Endothelial cell of umbilical vein (primary cell): ENCODE results near the gene DGKI.

Source experiments
- CTCF ChIP-seq, 2 donors: IDR thresholded peaks; 1 replicate in 1 of 2; 2 replicates in 1 of 2; pipeline ENCODE4 v1.5.1; 2011; ENCODE audit warnings: low read length in 2 of 2, mild to moderate bottlenecking in 2 of 2, moderate library complexity in 2 of 2, control low read depth in 1 of 2, inconsistent platforms in 1 of 2, low read depth in 1 of 2; ENCODE audit not compliant: insufficient read depth in 1 of 2; ENCODE audit errors: extremely low read depth in 1 of 2
- EZH2 ChIP-seq: IDR thresholded peaks from 2 replicates; pipeline ENCODE4 v1.6.1; 2012; ENCODE audit warnings: borderline replicate concordance, low read depth, mild to moderate bottlenecking, moderate library complexity, low read length, inconsistent platforms; ENCODE audit not compliant: severe bottlenecking
- JUN ChIP-seq: IDR thresholded peaks from 2 replicates; pipeline ENCODE4 v1.6.1; 2011; ENCODE audit warnings: borderline replicate concordance, low read depth; ENCODE audit not compliant: insufficient read length, insufficient read depth
- MAX ChIP-seq: IDR thresholded peaks from 2 replicates; pipeline ENCODE4 v1.6.1; 2011; ENCODE audit not compliant: insufficient read depth, insufficient read length
- POLR2A ChIP-seq: IDR thresholded peaks from 2 replicates; pipeline ENCODE4 v1.6.1; 2012; ENCODE audit warnings: low read depth, mild to moderate bottlenecking, control low read depth, low read length
- POLR2AphosphoS5 ChIP-seq: IDR thresholded peaks from 2 replicates; pipeline ENCODE4 v1.6.1; 2012; ENCODE audit warnings: low read depth, mild to moderate bottlenecking, control low read depth, low read length, moderate library complexity; ENCODE audit not compliant: insufficient read depth

- TF ChIP-seq CTCF (IDR thresholded peaks at IDR 0.05; ENCODE audit: extremely low read depth in 1 of 2, insufficient read depth in 1 of 2, low read depth in 1 of 2, low read length in 2 of 2) (no peak), POLR2A (no peak), JUN (no peak), MAX (no peak), POLR2AphosphoS5 (no peak), EZH2 (no peak)
These were observed 423.5 kb downstream of the DGKI start for GRCh38 chr7:137423321-137423720.
